GM23338 (cell line): ENCODE measurements around the gene ACYP1. TPM values are rescaled to one million over a fixed set of nuclear protein-coding genes. Genes with fewer than 3 reads are reported as not detected.

Experiments used
- ATAC-seq: fragments of 200-7000 bp; cut with Tn5 transposase; 3 replicates; pipeline ENCODE4 v1.9.1; 2020
- DNase-seq: peaks from one replicate; pipeline ENCODE4 v3.0.0-alpha.2; 2015; ENCODE audit warnings: low spot score
- H2AFZ ChIP-seq: fragments of 200-600 bp; sonication (generic); 2 replicates; pipeline ENCODE4 v1.8.0; 2016; ENCODE audit warnings: antibody characterized with exemption, mild to moderate bottlenecking, moderate library complexity
- H3F3A ChIP-seq: fragments of 200-600 bp; sonication (generic); replicated peaks from 2 replicates; pipeline ENCODE4 v1.8.0; 2017; ENCODE audit warnings: antibody characterized with exemption, mixed run types, low read depth
- H3K27ac ChIP-seq: fragments of 200-600 bp; sonication (generic); 2 replicates; pipeline ENCODE4 v1.6.1; 2016; ENCODE audit warnings: low read depth
- H3K27me3 ChIP-seq: fragments of 200-600 bp; sonication (generic); 2 replicates; pipeline ENCODE4 v1.8.0; 2016; ENCODE audit warnings: mild to moderate bottlenecking, mixed run types, moderate library complexity; ENCODE audit not compliant: insufficient read depth
- H3K36me3 ChIP-seq: fragments of 200-600 bp; sonication (generic); 2 replicates; pipeline ENCODE4 v1.8.0; 2016; ENCODE audit warnings: mild to moderate bottlenecking; ENCODE audit not compliant: insufficient read depth
- H3K4me1 ChIP-seq: fragments of 200-600 bp; sonication (generic); 2 replicates; pipeline ENCODE4 v1.8.0; 2016; ENCODE audit warnings: mild to moderate bottlenecking, moderate library complexity; ENCODE audit not compliant: insufficient read depth
- H3K4me2 ChIP-seq: fragments of 200-600 bp; sonication (generic); 2 replicates; pipeline ENCODE4 v1.7.1; 2017; ENCODE audit warnings: mixed run types
- H3K4me3 ChIP-seq: fragments of 200-600 bp; sonication (generic); 2 replicates; pipeline ENCODE4 v1.6.1; 2016; ENCODE audit warnings: mixed run types
- H3K79me2 ChIP-seq: fragments of 200-600 bp; sonication (generic); replicated peaks from 2 replicates; pipeline ENCODE4 v1.8.0; 2017; ENCODE audit warnings: mild to moderate bottlenecking; ENCODE audit not compliant: insufficient read depth
- H3K9me2 ChIP-seq: fragments of 200-600 bp; sonication (generic); 2 replicates; pipeline ENCODE4 v1.8.0; 2017; ENCODE audit not compliant: insufficient read depth
- H4K20me1 ChIP-seq: fragments of 200-600 bp; sonication (generic); replicated peaks from 2 replicates; pipeline ENCODE4 v1.8.0; 2017; ENCODE audit warnings: mild to moderate bottlenecking; ENCODE audit not compliant: insufficient read depth
- H3K27ac Mint-ChIP-seq: 2 replicates; pipeline ENCODE4 v1.8.0; 2020; ENCODE audit warnings: inconsistent platforms, mild to moderate bottlenecking, moderate library complexity, mixed read lengths
- H3K27me3 Mint-ChIP-seq: 3 replicates; pipeline ENCODE4 v1.8.0; 2022; ENCODE audit warnings: low read depth, mild to moderate bottlenecking, moderate library complexity, mixed read lengths, inconsistent platforms; ENCODE audit not compliant: insufficient read depth, poor library complexity
- H3K36me3 Mint-ChIP-seq: 3 replicates; pipeline ENCODE4 v1.8.0; 2021; ENCODE audit warnings: low read depth, mild to moderate bottlenecking, inconsistent platforms, moderate library complexity, mixed read lengths
- H3K4me1 Mint-ChIP-seq: 3 replicates; pipeline ENCODE4 v1.8.0; 2020; ENCODE audit warnings: mild to moderate bottlenecking, inconsistent platforms, mixed read lengths
- H3K4me3 Mint-ChIP-seq: 3 replicates; pipeline ENCODE4 v1.8.0; 2021; ENCODE audit warnings: moderate library complexity, mild to moderate bottlenecking, inconsistent platforms, mixed read lengths
- H3K9me3 Mint-ChIP-seq: 3 replicates; pipeline ENCODE4 v1.8.0; 2020; ENCODE audit warnings: moderate library complexity, mild to moderate bottlenecking, inconsistent platforms, mixed read lengths
- CREB1 ChIP-seq: fragments of 250-450 bp; sonication (Bioruptor Pico); IDR thresholded peaks from 2 replicates; pipeline ENCODE4 v1.5.0; 2020; ENCODE audit warnings: low read depth, mild to moderate bottlenecking, moderate library complexity
- CTCF ChIP-seq, 2 experiments: fragments of 200-600 bp in 1 of 2; sonication (generic) in 1 of 2; conservative IDR thresholded peaks; 2 replicates each; pipeline versions ENCODE4 v1.5.1 to v1.6.1; 2016 to 2017; ENCODE audit warnings: antibody characterized with exemption in 2 of 2, low read depth in 2 of 2, mild to moderate bottlenecking in 2 of 2, moderate library complexity in 1 of 2
- EZH2phosphoT487 ChIP-seq: fragments of 200-600 bp; sonication (generic); IDR thresholded peaks from one replicate; pipeline ENCODE4 v1.8.1; 2018; ENCODE audit warnings: antibody characterized with exemption; ENCODE audit not compliant: unreplicated experiment
- NANOG ChIP-seq: IDR thresholded peaks from 2 replicates; pipeline ENCODE4 v1.6.1; 2016; ENCODE audit warnings: antibody characterized with exemption, borderline replicate concordance
- POLR2AphosphoS5 ChIP-seq: IDR thresholded peaks from 2 replicates; pipeline ENCODE4 v1.6.1; 2016; ENCODE audit warnings: antibody characterized with exemption, low read depth
- ZNF462 ChIP-seq: fragments of 250-450 bp; sonication (Bioruptor Pico); IDR thresholded peaks from 2 replicates; pipeline ENCODE4 v1.5.0; 2020; ENCODE audit warnings: mild to moderate bottlenecking, moderate library complexity
- polyA plus RNA-seq: library from polyadenylated mRNA; unstranded; fragments of >200 nt; fragmentation: Nextera tagmentation; extraction: Ambion mirVana; gene quantifications from 2 replicates; pipeline ENCODE4 v1.2.1, GENCODE V29; 2016
- total RNA-seq: library from RNA; depleted of rRNA; stranded (reverse); fragments of >200 nt; shearing (Covaris generic); gene quantifications from 2 replicates; pipeline ENCODE4 v1.2.3, GENCODE V29; 2014

The ACYP1 gene
- total and polyA plus RNA-seq, 2 experiments from 2014 or later = 18.4 to 104 TPM

GRCh38 chr14:75030147-75030546 lies 33.7 kb downstream of the ACYP1 start:
- no peak overlapping the region for H3K4me3 Mint-ChIP-seq
- DNase-seq = no peak
- H3K27me3 ChIP-seq = no peaks in the 10 kb centered on the region
- no peak overlapping the region for H3K27ac Mint-ChIP-seq
- H3F3A ChIP-seq = no peaks in the 10 kb centered on the region
- no peak overlapping the region for H2AFZ ChIP-seq
- no peaks in the 10 kb centered on the region for H3K9me3 Mint-ChIP-seq
- H3K79me2 ChIP-seq = no peaks in the 10 kb centered on the region
- H3K27ac ChIP-seq = no peak overlapping the region
- H3K4me3 ChIP-seq = no peak overlapping the region
- H3K36me3 Mint-ChIP-seq = peaks cover 5% of the 10 kb centered on the region; the same call in 2 of the 3 replicates
- no peaks in the 10 kb centered on the region for H3K4me1 ChIP-seq
- no peak overlapping the region for H3K4me2 ChIP-seq
- H4K20me1 ChIP-seq = no peaks in the 10 kb centered on the region; the same call in 1 of the 2 replicates
- peaks cover 6% of the 10 kb centered on the region; the same call in 1 of the 2 replicates for H3K36me3 ChIP-seq
- H3K9me2 ChIP-seq = no peaks in the 10 kb centered on the region
- H3K27me3 Mint-ChIP-seq = no peaks in the 10 kb centered on the region
- no peak for ATAC-seq
- H3K4me1 Mint-ChIP-seq = no peaks in the 10 kb centered on the region
- TF ChIP-seq EZH2phosphoT487 = no peak
- no peak for TF ChIP-seq NANOG
- no peak for TF ChIP-seq CREB1 (CRISPR knock-in tag)
- no peak for TF ChIP-seq ZNF462 (CRISPR knock-in tag)
- TF ChIP-seq POLR2AphosphoS5 = no peak
- TF ChIP-seq CTCF (conservative IDR thresholded peaks at IDR 0.05; ENCODE audit: low read depth in 2 of 2) = no peak
